GM12892 (cell line): ENCODE results near the gene MEGF11.

ENCODE experiments used
- POLR2A ChIP-seq: IDR thresholded peaks from 2 replicates; pipeline ENCODE4 v1.6.1; 2011; ENCODE audit warnings: low read depth, low read length, control low read depth
- TAF1 ChIP-seq: IDR thresholded peaks from 2 replicates; pipeline ENCODE4 v1.6.1; 2011; ENCODE audit warnings: low read depth, mild to moderate bottlenecking, control low read depth, low read length, borderline replicate concordance

GRCh38 chr15:66144978-66145725 is 108.4 kb downstream of the MEGF11 start:
- TF ChIP-seq POLR2A (no peak), TAF1 (no peak)
